HG02588 (cell line): ENCODE data around the gene GBP5.
"Not testable (repeated sequence)": the region's sequence is repeated elsewhere in the genome, so short reads cannot be mapped to it uniquely, and the experiment has no call there.

ENCODE experiments used
- ATAC-seq: cut with Tn5 transposase; IDR thresholded peaks from one replicate; pipeline ENCODE4 v1.9.1; 2021; ENCODE audit warnings: mild to moderate bottlenecking, moderate library complexity; ENCODE audit not compliant: unreplicated experiment

GBP5 gene

DNA sequence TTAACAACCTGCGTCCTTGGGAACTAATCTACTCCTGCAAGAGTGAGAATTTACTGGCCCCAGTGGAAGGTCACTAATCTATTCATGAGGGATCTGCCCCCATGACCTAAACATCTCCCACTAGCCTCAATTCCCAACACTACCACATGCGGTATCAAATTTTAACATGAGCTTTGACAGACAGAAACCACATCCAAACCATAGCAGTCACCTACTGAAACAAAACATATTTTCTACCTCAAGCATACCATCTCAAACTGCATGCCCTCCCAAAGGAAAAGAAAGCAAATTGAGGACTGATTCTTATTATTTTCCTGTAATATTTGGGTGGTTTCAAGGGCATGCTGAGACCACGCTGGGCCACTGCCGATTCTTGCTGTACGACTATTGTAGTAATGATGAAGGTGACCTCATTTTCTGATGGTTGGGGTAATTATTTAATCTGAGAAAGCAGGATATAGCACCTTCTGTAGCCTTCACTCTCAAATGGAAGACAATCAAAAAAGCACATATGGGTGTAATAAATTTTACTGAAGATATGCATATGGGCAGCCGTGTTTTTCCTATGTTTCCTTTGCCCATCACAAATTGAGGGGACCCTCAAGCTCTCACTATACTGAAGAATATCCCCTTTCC, 13.2 kb upstream of the GBP5 start:
- no peak for ATAC-seq

DNA sequence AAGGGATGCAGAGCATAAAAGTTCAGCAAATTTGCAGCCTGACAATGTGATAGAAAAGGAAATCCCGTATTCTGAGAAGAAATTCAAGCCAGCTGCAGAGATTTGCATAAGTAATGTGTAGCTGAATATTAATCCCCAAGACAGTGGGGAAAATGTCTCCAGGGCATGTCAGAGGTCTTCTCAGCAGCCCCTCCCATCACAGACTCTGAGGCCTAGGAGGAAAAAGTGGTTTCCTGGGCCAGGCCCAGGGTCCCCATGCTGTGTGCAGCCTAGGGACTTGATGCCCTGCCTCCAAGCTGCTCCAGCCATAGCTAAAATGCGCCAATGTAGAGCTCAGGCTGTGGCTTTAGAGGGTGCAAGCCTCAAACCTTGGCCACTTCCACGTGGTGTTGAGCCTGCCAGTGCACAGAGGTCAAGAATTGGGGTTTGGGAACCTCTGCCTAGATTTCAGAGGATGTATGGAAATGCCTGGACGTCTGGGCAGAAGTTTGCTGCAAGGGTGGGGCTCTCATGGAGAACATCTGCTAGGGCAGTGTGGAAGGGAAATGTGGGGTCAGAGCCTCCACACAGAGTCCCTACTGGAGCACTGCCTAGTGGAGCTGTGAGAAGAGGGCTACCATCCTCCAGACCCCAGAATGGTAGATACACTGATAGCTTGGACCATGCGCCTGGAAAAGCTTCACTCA, 11.6 kb upstream of the GBP5 start:
- not testable (repeated sequence) for ATAC-seq

DNA sequence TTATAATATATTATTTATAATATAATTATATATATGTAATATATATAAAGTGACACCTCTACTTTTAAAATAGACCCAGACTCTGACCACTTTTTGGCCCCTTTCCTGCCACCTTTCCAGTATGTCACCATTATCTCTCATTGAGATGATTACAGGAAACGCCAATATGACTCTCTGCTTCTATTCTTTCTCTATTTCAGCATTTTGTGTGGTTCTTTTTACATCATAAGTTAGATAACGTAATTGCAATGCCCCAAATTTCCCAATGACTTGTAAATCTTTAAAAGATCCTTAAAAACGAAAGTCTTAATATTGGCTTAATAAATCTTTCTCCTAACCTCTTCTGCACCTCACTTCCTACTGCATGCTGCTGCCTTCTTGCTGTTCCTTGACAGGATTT, 8.1 kb upstream of the GBP5 start:
- no peak for ATAC-seq

DNA sequence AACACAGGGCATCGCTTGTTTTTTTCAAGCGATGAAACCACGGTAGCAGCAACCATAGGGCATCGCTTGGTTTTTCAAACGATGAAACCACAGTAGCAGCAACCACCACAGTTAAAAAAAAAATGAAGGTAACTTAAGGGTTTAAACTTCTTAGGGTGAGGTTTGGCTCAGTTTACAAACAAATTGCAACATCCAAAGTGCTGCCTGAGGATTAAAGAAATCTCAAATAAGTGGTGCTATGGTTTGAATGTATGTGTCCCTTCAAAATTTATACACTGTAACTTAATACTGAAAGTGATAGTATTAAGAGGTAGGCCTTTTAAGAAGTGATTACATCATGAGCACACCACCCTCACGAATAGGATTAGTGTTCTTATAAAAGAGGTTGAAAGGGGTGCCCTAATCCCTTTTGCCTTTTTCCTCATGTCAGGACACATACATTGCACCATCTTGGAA, 6.4 kb upstream of the GBP5 start:
- no peak for ATAC-seq

DNA sequence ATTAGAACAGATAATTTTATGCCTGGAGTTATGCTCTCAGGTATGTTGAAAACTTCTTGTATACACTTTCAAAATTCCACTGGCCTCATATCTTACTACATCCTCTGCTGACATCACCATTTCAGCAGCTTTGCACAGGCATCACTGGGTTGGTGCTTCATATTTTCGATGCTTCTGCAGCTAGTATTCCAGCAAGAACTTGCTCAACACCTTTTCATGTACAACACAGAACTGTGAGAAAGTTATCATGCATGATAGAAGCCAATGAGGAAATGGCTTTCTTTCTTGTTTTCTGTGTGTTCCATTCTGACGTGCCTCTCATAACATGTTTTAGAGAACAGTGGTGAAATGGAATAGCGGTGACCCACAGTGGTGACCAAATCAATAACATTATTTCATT, 5.1 kb upstream of the GBP5 start:
- ATAC-seq: no peak

DNA sequence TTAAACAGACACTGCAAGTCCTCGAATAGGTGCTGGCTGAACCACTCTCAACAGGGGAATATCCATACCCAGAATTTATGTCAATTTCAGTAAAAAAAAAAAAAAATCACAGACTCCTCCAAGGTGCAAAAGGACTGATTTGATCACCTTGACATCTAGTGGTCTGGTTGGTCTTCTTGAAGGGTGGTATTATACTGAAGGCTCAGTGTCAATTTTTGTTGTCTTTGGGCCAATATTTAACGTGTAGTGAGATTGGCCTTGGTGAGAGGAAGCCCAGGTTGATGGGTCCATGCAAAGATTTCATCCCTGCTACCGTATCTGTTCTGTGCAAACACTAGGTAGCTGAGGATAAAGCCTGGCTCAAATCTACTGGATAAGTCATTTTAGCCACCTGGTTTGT, 4.0 kb upstream of the GBP5 start:
- no peak for ATAC-seq

DNA sequence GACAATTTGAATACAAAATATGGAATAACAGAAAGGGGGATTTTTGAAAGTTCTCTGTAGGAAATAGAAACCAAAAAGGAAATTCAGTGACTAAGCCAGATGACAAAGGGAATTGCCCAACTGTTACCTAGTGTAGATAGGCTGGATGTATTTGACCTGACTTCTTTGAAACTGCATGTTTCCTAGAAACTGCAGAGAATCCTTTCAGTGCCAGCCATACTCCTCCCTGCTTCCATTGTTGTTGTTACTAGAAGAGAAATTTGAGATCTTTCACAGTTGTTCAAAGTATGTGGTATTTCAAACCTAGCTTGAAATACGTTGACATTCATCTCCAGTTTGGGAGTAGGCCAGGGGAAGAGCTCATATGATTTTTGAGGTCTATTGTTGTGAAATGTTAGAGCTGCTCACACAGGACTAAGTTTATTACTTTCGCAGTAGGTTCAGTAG, 1.8 kb upstream of the GBP5 start:
- no peak for ATAC-seq

DNA sequence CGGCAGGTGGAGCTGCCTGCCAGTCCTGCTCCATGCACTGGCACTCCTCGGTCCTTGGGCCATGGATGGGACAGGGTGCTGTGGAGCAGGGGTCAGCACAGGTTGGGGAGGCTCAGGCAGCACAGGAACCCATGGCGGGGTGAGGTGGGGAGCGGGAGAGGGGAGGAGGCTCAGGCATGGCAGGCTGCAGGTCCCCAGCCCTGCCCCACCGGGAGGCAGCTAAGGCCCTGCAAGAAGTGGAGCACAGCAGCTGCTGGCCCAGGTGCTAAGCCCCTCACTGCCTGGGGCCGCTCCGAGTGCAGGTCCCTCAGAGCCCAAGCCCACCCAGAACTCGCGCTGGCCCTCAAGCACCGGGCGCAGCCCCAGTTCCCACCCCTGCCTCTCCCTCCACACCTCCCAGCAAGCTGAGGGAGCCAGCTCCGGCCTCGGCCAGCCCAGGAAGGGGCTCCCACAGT, 691 bp upstream of the GBP5 start:
- no peak for ATAC-seq

DNA sequence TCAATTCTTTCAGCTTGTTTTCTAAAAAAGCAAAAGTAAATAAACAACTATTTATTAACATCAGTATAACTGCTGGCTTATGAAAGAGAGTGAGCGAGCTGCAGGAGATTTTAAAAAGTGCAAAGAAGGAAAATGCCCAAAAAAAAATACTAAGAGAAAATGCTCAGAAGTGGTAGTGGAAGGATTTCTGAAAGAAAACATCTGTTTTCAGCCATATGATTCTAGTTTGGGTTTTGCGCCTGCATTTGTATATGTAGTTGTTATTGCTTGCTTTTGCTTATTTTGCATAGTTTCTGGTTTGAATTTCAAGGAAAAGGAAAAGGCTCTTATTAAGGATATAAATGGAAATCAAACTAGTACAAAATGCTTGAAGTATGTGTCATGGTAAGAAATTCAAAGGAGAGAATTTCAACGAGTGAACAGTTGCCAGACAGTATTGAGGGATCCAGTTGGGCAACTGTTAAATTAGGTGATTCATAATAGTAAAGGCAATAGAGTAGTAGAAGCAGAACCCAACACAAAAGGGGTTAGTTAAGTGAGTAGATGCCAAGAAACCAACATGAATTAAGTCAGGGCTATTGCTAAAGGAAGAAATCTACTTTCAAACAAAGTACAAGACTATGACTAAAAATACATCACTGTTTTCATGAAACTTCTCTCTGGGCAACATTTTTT, 1.2 kb downstream of the GBP5 start:
- no peak for ATAC-seq

DNA sequence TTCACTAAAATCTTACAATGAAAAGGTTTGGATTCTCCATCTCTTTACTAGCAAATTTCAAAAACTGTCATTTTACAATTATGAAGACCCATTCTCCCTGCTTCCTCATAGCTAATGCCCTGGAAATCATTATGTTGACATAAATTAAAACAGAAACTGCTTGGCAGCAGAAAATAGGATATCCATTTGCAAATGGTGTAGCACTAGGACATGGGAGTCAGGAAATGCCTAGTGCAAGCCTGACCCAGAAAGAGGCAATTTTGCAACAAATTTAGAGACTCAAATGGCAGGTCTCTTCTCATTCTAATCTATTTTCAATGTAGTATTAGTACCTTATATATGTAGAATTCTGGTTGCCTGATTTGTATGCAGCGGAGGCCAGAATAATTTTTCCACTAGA, 2.2 kb downstream of the GBP5 start:
- no peak for ATAC-seq

DNA sequence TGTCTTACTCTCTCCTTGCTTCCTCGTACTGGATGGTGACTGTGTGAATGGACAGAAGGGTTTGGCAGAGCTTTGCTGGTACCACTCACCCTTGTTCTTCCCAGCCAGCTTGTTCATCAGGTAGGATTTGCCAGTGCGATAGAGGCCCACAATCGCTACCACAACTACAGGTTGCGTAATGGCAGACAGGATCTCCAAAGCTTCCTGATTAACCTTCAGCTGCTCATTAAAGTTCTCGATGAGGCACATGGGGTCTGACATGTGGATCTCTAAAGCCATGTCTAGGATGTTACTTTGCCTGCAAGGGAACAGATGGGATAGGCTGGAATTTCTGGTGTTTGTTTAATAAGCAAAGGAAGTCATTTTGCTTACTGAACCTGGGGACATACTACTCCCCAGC, 3.4 kb downstream of the GBP5 start:
- no peak for ATAC-seq

DNA sequence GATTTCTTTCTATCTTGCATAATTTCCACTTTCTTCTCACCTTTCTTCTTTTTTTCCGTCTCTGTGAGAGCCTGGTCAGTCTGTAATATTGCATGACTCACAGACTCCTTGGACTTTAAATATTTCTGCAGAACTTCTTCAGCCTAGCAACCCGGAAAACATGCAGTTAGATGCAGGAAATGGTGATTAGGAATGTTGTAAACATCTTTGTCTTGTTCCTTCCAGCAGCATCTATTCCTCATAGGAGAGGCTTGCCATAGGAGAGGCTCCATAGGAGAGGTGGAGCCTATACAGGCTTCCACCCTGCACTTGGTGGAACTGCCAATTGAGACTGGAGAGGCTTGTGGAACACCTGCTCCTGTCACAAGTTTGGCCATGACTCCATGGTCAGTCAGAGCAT, 10.0 kb downstream of the GBP5 start:
- no peak for ATAC-seq

DNA sequence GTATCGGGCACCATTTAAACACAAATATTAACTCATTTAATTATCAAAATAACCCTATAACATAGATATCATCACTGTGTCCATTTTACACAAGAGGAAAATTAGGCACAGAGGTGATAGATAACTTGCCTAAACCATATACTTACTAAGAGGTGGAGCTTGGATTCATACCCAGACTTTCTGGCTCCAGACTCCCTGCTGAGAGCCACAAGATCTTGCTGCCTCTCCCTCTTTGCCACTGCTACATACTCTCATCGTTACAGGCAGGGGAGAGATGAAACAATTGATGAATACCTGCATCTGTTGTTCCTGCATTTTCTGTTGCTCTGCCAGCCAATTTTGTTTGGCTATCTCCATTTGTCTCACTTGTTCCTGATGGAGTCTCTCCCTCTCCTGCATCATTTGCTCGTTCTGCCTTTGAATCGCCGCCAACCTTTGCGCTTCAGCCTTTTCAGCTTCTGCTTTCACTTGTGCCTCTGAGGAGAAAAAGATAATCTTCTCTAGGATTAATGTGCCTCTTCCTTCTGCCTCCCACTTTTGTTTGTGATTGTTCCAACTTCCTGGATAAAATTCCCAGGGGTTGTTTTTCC, 10.6 kb downstream of the GBP5 start:
- ATAC-seq: no peak

DNA sequence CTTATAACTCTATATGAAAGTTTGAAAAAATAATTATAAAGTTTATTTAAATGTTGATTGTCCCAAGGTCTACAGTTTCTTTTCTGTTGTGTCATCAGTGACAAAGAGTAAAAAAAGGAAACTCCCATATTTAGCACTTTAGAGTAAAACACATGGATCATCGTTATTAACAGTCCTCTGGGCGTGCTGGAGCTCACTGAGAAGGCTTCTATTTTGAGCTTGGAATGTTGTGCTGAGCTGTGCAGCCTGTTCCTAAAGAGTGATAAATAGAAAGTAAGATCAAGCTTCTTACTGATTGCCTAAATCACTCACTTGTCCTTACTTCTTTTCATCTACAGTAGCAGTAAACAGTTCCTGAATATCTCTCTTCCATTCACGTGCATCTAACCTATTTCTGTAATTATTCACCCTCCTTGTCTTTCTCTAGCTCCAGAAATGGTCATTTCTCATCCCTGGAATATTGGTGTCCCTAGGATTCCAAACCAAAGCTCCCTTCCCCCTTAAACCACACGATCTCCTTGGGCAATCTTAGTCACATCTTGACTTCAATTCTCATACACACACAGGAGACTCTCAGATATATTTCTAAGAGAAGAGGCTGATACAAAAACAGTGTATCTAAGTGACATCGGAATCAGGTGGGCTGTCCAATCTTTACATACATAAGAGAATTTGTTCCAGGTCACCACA, 11.9 kb downstream of the GBP5 start:
- no peak for ATAC-seq

DNA sequence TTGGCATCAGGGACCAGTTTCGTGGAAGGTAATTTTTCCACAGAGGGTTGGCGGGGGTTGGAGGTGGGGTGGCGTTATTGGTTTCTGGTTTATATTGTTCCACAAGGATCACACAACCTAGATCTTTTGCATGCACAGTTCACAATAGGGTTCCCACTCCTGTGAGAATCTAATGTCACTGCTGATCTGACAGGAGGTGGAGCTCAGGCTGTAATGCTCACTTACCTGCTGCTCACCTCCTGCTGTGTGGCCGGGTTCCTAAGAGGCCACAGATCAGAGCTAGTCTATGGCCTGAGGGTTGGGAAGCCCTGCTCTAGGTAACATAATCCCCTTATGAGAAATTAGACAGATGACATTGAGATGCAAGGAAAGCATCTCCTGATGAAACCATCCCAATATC, 12.6 kb downstream of the GBP5 start:
- no peak for ATAC-seq

DNA sequence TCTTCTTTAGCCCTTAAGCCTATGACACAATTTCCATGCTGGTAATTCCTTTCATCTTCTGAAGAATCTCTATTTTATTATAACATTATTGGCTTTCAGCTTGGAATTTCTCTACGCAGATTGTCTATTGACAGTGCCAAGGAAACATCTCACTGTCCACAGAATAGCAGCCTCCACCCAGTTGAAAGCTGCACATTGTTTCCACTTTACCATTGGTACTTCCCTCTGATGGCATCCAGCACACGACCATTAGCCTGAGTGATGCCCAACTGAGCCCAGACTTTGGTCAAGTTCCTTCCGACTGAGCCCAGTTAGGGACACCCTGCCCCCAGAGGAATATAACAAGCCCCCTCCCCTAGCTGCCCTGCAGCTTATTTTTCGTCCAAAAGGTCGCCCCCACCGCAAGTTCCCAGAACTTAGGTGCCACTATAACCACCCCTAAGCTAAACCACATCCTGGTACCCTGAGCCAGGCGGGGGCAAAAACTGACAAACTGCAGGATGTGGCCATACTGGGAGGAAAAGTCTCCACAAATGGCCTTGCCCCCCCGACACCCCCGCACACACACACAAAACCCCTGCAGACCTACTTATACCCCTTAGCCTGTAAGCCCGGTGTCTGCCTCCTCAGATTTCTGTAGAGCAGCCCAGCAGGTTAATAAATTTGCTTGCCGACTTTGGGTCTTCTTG, 13.2 kb downstream of the GBP5 start:
- no peak for ATAC-seq

DNA sequence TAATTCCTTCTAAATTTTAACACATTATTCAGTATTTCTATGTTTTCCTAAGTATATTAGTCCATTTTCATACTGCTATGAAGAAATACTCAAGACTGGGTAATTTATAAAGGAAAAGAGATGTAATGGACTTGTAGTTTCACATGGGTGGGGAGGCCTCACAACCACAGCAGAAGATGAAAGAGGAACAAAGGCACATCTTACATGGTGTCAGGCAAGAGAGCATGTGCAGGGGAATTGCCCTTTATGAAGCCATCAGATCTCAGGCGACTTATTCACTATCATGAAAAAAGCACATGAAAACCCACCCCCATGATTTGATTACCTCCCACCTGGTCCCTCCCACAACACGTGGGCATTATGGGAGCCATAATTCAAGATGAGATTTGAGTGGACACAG, 15.6 kb downstream of the GBP5 start:
- ATAC-seq: no peak

DNA sequence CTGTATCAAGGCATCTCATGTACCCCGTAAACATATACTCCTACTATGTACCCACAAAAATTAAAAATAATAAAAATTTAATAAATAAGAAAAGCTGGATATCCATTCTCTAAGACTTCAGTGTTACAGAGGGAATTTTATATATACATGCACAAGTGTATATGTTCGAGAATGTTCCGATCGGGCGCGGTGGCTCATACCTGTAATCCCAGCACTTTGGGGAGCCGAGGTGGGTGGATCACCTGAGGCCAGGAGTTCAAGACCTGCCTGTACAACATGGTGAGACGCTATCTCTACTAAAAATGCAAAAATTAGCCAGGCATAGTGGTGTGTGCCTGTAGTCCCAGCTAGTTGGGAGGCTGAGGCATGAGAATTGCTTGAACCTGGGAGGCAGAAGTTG, 17.1 kb downstream of the GBP5 start:
- not testable (repeated sequence) for ATAC-seq

DNA sequence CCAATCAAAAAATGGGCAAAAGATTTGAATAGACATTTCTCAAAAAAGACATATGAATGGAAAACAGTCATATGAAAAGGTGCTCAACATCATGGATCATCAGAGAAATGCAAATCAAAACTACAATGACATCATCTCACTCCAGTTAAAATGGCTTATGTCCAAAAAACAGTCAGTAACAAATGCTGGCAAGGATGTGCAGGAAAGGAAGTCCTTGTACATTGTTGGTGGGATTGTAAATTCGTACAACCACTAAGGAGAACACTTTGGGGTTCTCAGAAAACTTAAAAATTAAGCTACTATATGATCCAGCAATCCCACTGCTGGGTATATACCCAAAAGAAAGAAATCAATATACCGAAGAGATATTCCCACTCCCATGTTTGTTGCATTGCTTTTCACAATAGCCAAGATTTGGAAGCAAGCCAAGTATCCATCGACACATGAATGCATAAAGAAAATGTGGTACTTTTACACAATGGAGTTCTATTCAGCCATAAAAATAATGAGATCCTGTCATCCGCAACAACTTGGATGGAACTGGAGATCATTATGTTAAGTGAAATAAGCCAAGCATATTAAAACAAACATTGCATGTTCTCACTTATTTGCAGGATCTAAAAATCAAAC, 17.9 kb downstream of the GBP5 start:
- ATAC-seq: no peak

DNA sequence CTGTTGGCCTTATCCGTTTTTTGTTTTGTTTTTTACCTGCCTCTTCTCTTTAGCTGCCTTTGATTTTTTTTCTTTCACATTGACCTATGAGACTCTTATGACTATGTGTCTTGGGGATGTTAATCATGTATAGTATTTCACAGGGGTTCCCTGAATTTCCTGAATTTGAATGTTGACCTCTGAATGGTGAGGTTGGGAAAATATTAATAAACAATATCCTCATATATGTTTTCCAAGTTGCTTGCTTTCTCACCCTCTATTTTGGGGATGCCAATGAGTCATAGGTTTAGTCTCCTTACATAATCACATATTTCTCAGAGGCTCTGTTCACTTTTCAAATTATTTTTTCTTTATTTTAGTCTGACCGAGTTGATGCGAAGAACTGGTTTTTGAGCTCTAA, 29.6 kb downstream of the GBP5 start:
- ATAC-seq: no peak
